Lower leg skin (tissue), 4 donors: ENCODE data around the gene ECE1. TPM values are rescaled to one million over a fixed set of nuclear protein-coding genes. Genes with fewer than 3 reads are reported as not detected.

Source experiments
- DNase-seq, 2 donors: peaks; one replicate each; pipeline ENCODE4 v3.0.0-alpha.2; 2019; ENCODE audit warnings: low spot score in 2 of 2
- H3K4me3 ChIP-seq: fragments of 200-600 bp; sonication (generic); 2 replicates; pipeline ENCODE4 v1.5.1; 2017; ENCODE audit warnings: mild to moderate bottlenecking, low read depth; ENCODE audit not compliant: poor library complexity, severe bottlenecking
- POLR2A ChIP-seq, 2 donors: fragments of 450-650 bp; IDR thresholded peaks; one replicate each; pipeline ENCODE4 v1.6.1; 2016 to 2017; ENCODE audit warnings: antibody characterized with exemption in 2 of 2, mild to moderate bottlenecking in 1 of 2, moderate library complexity in 1 of 2
- WGBS, 2 donors: methylation state at CpG; one replicate each; pipeline ENCODE4 v1.1.5; 2018; 5-methylcytosine and 5-hydroxymethylcytosine counted together
- intact Hi-C: fragments of 100-400 bp; cut with DNase I; formaldehyde crosslinking; loops from one replicate; pipeline ENCODE4 v1.15.0; 2023; ENCODE audit warnings: low total_unique reads
- total RNA-seq, 4 donors: library from RNA; depleted of rRNA; stranded (reverse); fragments of >200 nt; gene quantifications; one replicate each; pipeline ENCODE4 v1.1.0, GENCODE V29; 2016
- TF ChIP-seq, protein P1 (sequence below), 3 donors: fragments of 450-650 bp; IDR thresholded peaks; one replicate each; pipeline ENCODE4 v1.5.1; 2016; ENCODE audit warnings: antibody characterized with exemption in 3 of 3, mild to moderate bottlenecking in 3 of 3, moderate library complexity in 2 of 3

Gene ECE1
- total RNA-seq, 4 donors from 2014 or later = 37.1 to 68.9 (median 48.3) TPM

DNA sequence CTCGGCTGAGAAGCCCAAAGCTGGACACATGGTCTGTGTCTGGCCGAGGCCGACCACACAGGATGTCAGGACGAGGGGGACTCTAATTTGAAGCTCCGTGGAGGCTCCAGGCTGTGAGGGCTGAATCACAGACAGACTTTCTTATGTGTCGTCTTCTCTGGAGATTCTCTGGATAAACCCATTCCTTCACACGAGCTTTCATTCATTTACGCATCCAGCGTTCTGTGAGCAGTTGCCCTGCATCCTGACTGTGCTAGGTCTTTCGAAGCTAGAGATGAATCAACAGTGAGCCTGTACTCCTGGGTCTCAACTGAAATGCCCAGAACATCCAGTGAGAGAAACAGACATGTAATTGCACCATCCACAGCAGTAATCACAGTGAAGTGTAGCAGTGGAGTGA is 49.6 kb downstream of the ECE1 start:
- no peak overlapping the region for H3K4me3 ChIP-seq
- WGBS, 2 donors = 89% methylated on average over 10 of the region's 10 CpGs
- intact Hi-C loops = no loop called here
- DNase-seq = no peak
- TF ChIP-seq, protein P1, sequence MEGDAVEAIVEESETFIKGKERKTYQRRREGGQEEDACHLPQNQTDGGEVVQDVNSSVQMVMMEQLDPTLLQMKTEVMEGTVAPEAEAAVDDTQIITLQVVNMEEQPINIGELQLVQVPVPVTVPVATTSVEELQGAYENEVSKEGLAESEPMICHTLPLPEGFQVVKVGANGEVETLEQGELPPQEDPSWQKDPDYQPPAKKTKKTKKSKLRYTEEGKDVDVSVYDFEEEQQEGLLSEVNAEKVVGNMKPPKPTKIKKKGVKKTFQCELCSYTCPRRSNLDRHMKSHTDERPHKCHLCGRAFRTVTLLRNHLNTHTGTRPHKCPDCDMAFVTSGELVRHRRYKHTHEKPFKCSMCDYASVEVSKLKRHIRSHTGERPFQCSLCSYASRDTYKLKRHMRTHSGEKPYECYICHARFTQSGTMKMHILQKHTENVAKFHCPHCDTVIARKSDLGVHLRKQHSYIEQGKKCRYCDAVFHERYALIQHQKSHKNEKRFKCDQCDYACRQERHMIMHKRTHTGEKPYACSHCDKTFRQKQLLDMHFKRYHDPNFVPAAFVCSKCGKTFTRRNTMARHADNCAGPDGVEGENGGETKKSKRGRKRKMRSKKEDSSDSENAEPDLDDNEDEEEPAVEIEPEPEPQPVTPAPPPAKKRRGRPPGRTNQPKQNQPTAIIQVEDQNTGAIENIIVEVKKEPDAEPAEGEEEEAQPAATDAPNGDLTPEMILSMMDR (IDR thresholded peaks at IDR 0.05) = no peak
- no peak for TF ChIP-seq POLR2A (IDR thresholded peaks at IDR 0.05)

DNA sequence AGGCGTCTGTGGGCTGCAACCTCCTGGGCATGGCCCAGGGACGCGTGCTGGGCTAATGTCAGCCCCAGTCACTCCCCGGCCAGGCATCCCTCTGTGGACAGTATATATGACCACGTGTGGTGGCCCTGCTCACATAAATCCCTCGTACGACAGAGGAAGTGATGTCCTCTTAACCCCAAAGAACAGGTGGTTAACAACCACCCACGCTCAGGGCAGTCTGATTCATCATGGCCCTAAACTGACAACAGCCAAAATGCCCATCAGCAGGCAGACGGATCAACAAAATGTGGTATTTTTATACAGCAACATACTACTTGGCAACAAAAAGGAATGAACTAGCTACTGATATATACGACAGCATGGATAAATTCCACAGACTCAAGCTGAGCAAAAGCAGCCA is 51.0 kb downstream of the ECE1 start:
- no peak for DNase-seq

DNA sequence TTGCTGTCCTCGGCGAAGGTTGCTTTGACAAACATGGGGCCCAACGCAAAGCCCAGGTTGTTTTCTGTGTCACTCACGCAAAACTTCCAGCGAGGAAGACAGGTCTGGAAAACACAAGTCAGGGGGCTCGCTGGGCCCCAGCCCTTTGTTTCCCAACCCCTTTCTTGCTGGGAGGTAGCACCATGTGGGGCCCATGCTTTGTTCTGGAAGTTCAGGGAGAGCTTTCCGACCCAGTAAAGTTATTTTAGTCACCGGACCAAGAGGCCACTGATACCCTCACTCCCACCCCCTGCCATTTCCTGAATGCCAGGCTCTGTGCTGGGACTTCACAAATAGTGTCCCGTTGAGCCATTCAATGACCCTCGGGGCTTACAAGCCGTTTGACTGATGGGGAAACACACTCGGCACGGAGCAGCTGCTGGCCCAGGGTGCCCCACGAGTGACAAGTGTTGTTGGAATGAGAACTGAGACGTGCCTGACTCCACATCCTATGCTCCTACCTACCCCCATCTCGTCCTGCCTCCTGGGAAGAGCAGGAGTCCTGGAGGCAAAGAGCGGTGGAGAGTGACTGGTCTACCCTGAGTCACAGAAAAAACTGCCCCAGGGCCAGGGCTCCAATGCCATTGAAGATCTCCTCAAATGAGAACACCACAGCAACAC is 52.0 kb downstream of the ECE1 start:
- no peak overlapping the region for H3K4me3 ChIP-seq
- DNase-seq = no peak
- TF ChIP-seq POLR2A (IDR thresholded peaks at IDR 0.05) = no peak
- TF ChIP-seq, protein P1 (IDR thresholded peaks at IDR 0.05) = no peak
- intact Hi-C loops = no loop called here
- 85 to 88% methylated on average over 17 of the region's 17 CpGs for WGBS, 2 donors

More for the DNA sequence above, 51.0 kb downstream of the ECE1 start:
- TF ChIP-seq, protein P1 (IDR thresholded peaks at IDR 0.05) = no peak
- TF ChIP-seq POLR2A (IDR thresholded peaks at IDR 0.05) = no peak
- no peak overlapping the region for H3K4me3 ChIP-seq
- WGBS, 2 donors = 82 to 84% methylated on average over 10 of the region's 10 CpGs
- intact Hi-C loops = no loop called here

DNA sequence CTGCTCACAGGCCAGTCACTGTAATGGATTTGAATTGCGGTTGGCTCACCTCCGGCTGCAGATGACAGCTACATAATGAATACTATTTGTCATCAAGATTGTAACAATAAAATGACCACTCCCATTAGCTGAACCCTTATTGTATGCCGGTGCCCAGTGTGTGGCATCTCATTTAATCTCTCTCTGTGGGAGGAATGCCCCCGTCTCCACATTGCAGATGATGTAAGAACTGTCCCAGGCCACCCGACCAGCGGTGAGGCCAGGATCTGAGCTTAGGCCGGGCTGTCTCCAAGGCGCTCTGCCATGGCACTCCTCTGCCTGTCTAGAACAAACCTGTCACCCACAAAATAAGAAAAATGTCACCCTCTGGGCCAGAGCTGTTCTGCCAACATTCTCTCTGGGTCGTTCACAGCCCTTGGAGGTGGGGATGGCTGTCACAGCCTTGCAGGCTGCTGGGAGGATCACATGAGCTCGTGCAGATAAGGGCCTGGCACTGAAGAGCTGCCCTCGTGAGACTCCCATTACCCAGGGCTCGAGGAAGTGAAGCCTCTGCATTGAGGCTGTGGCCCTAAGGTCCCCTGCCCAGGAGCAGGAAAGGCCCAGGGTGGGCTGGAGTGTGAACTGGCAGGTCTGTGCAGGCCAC is 52.7 kb downstream of the ECE1 start:
- DNase-seq = no peak
- intact Hi-C loops = no loop called here
- no peak overlapping the region for H3K4me3 ChIP-seq
- TF ChIP-seq, protein P1 (IDR thresholded peaks at IDR 0.05) = no peak
- no peak for TF ChIP-seq POLR2A (IDR thresholded peaks at IDR 0.05)
- WGBS, 2 donors = 85% methylated on average over 11 to 12 of the region's 12 CpGs

DNA sequence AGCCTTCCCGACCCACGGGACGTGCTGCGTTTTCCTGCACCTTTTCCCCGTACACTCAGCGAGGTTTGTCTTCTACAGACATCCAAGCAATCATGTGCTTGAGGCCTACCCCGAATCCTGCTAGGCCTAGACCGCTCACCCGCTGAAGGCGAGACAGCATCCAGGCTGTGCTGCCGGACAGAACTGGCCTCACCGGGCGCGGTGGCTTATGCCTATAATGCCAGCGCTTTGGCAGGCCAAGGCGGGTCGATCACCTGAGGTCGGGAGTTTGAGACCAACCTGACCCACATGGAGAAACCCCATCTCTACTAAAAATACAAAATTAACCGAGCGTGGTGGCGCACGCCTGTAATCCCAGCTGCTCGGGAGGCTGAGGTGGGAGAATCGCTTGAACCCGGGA is 54.1 kb downstream of the ECE1 start:
- 97% methylated on average over 25 of the region's 25 CpGs for WGBS, 2 donors
- intact Hi-C loops = no loop called here
- H3K4me3 ChIP-seq = no peak overlapping the region
- TF ChIP-seq, protein P1 (IDR thresholded peaks at IDR 0.05) = no peak
- no peak for TF ChIP-seq POLR2A (IDR thresholded peaks at IDR 0.05)
- DNase-seq = no peak
